ENCODE measurements around the gene ZKSCAN5. TPM values are rescaled to one million over a fixed set of nuclear protein-coding genes. Genes with fewer than 3 reads are reported as not detected.
A peak's percentile ranks its signal among the peaks of the same experiment; 100 is the strongest.

Gene ZKSCAN5
- total and polyA plus RNA-seq, 2 of the 8 experiments (the other 6 are each of a cell fraction or from before 2014, with no cell fraction given), result 5.3 to 13.5 TPM

GRCh38 chr7:99558306-99559174, 54.1 kb downstream of the ZKSCAN5 start, which contains the start of gene ZNF655 (continued):
- TF ChIP-seq EZH2 (IDR thresholded peaks at IDR 0.05; ENCODE audit: low read depth, low read length, severe bottlenecking) (no peak), HDAC2 (IDR thresholded peaks at IDR 0.05; ENCODE audit: borderline replicate concordance in 1 of 2, low read depth in 2 of 2, low read length in 2 of 2) (0 out of 4 replicates have a peak, but pooled peaks have one; percentile 56 to 70), TAF7 (optimal IDR thresholded peaks at IDR 0.05; ENCODE audit: borderline replicate concordance, low read depth, low read length) (peak; percentile 60), SAP30 (IDR thresholded peaks at IDR 0.05; ENCODE audit: insufficient read depth, insufficient replicate concordance, low read length) (no peak), MAX (IDR thresholded peaks at IDR 0.05) (no peak; the same call in none of the 2 replicates), RAD21 (IDR thresholded peaks at IDR 0.05 in 1 of 2, conservative IDR thresholded peaks at IDR 0.05 in 1 of 2; ENCODE audit: low read depth in 2 of 2, low read length in 2 of 2) (peak in 1 of 2 experiments; percentile 7; a peak in 1 of 4 replicates), POLR2A (IDR thresholded peaks at IDR 0.05; ENCODE audit: control extremely low read depth in 1 of 2, low read depth in 2 of 2, low read length in 2 of 2) (peak; percentile 81 to 87), SRF (IDR thresholded peaks at IDR 0.05; ENCODE audit: low read depth, low read length) (no peak), CREB1 (IDR thresholded peaks at IDR 0.05) (peak; percentile 42), CEBPB (IDR thresholded peaks at IDR 0.05; ENCODE audit: low read depth, low read length) (no peak), FOSL1 (IDR thresholded peaks at IDR 0.05; ENCODE audit: insufficient read depth, low read depth, low read length) (no peak), TBP (IDR thresholded peaks at IDR 0.05; ENCODE audit: low read depth, low read length) (peak; percentile 63), BACH1 (IDR thresholded peaks at IDR 0.05; ENCODE audit: low read length) (no peak), RBBP5 (IDR thresholded peaks at IDR 0.05; ENCODE audit: borderline replicate concordance, low read depth, low read length) (peak; percentile 67; the same call in 1 of the 2 replicates), BRCA1 (IDR thresholded peaks at IDR 0.05; ENCODE audit: low read depth, low read length) (no peak), CTBP2 (IDR thresholded peaks at IDR 0.05; ENCODE audit: borderline replicate concordance, insufficient read depth, insufficient read length, low read length) (no peak), ZNF274 (IDR thresholded peaks at IDR 0.05; ENCODE audit: borderline replicate concordance, extremely low read depth, low read length) (no peak), RXRA (IDR thresholded peaks at IDR 0.05; ENCODE audit: insufficient read depth, low read depth, low read length) (no peak), EGR1 (IDR thresholded peaks at IDR 0.05; ENCODE audit: borderline replicate concordance, low read depth, low read length) (peak; percentile 57; the same call in 1 of the 2 replicates), NRF1 (IDR thresholded peaks at IDR 0.05; ENCODE audit: low read depth, low read length) (no peak), ATF2 (IDR thresholded peaks at IDR 0.05; ENCODE audit: low read length) (no peak)
